Dedifferentiated amniotic fluid mesenchymal stem cell (primary cell): ENCODE results near the gene MNT.

ENCODE experiments used
- DNase-seq: peaks from one replicate; pipeline ENCODE4 v3.0.0-alpha.2; 2016; ENCODE audit errors: extremely low spot score

MNT gene

DNA sequence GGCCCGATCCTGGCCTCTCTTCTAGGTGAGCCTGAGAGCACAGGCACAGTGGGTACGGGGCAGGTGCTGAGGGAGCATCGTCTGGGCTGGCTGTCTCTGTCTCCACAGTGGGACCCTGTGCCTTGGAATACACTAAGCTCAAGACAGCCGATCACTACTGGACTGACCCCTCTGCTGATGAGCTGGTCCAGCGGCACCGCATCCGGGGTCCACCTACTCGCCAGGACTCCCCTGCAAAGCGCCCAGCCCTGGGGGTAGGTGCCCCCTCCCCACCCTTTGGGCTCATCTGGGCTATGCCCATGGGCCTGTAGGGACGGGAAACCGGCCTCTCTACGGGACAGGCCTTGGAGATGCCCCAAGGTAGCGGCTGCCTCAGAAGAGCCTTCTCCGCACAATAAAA, 38.0 kb downstream of the MNT start:
- DNase-seq, result no peak

GRCh38 chr17:2362416-2362815, 38.4 kb downstream of the MNT start:
- no peak for DNase-seq

DNA sequence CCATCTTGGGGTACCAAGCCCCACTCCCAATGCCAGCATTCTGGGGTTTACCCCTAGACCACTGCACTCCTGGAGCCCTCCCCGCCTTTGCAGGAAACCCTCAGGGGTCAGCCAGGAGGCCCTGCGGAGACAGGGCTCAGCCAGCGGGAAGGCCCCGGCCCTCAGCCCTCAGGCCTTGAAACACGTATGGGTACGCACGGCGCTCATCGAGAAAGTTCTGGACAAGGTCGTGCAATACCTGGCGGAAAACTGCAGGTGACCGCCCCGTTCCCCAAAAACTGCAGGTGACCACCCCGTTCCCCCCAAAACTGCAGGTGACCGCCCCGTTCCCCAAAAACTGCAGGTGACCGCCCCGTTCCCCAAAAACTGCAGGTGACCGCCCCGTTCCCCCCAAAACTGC, 38.8 kb downstream of the MNT start:
- DNase-seq, result no peak

DNA sequence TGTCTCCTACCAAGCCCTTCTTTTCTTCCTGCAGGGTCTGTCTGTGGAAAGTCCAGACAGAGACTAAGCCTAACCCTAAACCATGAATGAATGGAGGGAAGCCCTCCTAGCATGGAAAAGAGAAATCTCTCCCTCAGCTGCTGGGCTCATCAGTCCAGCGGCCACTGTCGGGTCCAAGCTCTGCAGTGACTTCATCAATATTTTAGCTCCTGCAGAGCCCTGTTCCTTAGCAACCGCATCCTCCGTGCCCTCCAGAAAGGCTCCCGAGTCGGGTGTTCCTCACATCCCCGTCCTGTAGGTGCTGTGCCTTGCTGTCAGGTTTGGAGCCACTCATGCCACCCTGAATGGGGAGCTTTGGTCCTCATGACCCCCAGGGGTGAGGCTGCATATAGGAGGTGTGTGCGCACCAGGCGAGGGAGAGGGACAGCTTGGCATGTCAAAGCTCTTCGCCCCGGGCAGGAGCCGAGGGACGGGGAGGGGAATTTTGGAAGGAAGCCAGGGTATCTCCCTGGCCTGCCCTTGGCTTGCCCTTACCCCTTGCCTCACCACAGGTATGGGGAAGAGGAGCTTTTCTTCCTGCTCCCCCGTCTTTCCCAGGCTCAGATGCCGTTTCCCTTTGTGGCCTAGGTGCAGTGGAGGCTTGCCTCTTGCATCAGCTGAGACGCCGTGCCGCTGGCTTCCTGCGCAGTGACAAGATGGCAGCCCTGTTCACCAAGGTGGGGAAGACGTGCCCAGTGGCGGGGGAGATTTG, 39.7 kb downstream of the MNT start:
- no peak for DNase-seq

- DNase-seq, result no peak
Measured at GRCh38 chr17:2357931-2358434, 42.9 kb downstream of the MNT start.

- DNase-seq, result no peak
Measured at GRCh38 chr17:2357237-2357636, 43.6 kb downstream of the MNT start.

DNA sequence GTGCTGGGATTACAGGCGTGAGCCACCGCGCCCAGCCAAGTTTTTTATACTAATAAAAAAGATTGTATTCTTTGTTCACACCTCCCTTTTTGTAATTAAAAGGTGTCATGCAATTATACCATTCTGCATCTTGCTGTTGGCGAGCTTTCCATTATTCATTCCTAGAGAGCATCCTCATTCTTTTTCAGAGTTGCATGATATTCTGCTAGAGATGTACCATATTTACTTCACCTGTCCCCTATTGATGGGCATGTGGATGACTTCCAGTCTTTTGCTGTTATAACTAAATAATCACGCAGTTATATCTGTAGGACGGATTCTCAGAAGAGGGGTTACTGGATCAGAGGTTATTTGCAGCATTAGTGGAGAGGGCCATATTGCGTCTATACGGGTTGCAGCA, 46.5 kb downstream of the MNT start:
- DNase-seq, result no peak

GRCh38 chr17:2351269-2351668, 49.6 kb downstream of the MNT start:
- no peak for DNase-seq

- peak; percentile 53 for DNase-seq
Measured at GRCh38 chr17:2347805-2348685, 52.8 kb downstream of the MNT start.

DNA sequence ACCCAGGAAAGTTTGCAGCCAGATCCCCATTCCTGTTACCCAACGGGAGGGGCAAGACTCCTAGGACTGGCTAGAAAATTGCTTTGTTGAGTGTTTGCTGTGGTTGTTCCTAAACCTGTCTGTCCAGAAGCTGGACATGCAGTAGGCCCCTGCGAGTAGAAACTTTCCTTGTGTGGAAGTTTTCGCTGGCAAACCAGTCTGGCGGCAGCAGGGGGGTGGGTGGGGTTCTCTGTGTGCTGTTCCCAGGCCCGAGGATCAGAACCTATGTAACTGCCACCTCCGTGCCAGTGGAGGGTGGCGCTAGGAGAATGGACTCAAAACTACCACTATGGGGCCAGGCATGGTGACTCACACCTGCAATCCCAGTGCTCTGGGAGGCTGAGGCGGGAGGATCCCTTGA, 54.4 kb downstream of the MNT start:
- no peak for DNase-seq

GRCh38 chr17:2344528-2344927, 56.3 kb downstream of the MNT start:
- DNase-seq, result no peak

DNA sequence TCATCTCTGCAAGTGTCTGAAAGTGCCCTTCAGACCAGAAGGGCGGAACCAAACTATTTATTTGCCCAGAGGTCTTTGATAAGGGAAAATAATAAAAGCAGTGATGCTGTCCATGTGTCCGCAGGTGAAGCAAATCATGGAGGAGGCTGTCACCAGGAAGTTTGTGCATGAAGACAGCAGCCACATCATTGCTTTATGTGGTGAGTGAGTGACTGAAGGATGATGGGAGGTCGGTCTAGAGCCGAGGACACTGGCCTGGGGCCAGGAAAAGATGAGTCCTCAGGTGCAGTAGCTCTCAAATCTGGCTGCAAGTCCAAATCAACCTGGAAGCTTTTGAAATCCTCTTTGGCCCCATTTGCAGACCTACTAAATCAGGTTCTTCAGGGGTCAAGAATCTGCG, 57.4 kb downstream of the MNT start:
- no peak for DNase-seq

- DNase-seq, result no peak
Measured at GRCh38 chr17:2338315-2338657, 62.6 kb downstream of the MNT start.

DNA sequence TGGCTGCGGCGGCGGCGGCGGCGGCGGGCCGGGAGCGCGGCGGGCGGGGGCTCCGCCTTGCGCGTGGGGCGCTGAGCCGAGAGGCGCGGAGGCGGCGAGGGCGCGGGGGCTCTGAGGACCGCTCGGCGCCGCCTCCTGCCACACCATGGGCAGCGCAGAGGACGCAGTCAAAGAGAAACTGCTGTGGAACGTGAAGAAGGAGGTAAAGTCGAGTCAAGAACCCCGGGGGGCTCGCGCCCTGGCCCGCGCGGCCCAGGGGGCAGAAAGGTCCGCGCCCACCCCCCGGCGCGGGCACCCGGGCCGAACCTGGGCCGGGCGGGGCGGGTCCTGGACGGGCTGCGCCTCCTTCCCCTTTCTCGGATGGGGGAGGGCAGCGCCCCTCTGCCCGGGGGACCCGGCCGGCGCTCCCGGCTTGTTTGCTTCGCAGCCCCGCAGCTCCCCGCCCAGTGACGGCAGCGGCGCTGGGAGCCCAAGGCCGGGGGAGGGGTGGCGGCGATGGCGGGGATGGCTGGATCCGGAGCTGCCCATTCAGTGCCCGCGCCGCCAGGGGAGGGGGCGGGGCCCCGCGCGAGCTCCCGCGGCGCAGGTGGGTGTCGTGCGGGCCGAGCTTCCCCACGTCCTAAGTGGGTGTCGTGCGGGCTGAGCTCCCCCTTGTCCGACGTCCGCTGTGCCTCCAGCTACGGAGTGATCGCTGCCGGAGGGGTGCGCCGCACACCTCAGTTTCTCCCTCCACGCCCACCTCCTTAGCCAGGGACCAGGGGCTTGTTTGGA, 63.1 kb downstream of the MNT start:
- no peak for DNase-seq

DNA sequence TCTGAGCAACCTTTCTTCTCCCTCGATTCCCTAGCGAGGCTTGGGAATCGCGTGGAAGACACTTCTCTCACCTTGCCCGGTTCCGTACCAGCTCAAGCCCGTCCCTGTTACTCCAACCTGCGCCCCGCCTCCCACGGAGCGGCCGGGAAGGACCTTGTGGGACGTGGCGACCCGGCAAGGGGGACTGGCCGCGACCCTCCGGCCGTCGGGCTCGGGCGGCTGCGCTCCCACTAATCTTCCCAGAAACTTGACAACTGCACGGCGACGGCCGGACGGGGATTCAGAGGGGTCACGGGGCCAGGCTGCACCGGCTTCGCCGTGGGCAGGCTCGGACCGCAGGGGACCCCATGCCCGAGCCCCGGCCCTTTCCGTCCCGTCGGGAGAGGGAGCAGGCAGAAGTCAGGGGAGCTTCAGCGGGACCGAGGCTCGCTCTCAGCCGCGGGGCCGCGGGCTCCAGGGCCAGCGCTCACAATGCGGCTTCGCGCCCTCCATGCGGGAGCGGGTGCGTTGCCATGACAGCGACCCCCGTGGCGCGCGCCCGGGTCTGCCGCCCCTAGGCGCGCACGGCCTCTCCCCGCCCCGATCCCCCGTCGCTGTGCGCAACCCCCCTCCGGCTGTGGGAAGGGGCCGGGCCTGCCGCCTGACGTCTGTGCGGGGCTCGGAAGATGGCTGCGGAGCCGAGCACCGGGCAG, 63.9 kb downstream of the MNT start, which contains the start of gene SGSM2:
Gene SGSM2 (plus strand): TSS at position 650 of the 692 bp plus-strand sequence. CDS start 188 bp downstream, outside the sequence.
- peak; percentile 22 for DNase-seq

GRCh38 chr17:2336215-2336851, 64.5 kb downstream of the MNT start, which contains the start of gene TSR1:
TSR1 (minus strand) TSS chr17:2336457; CDS start chr17:2336427, 30 bp downstream.
- peak; percentile 92 for DNase-seq

DNA sequence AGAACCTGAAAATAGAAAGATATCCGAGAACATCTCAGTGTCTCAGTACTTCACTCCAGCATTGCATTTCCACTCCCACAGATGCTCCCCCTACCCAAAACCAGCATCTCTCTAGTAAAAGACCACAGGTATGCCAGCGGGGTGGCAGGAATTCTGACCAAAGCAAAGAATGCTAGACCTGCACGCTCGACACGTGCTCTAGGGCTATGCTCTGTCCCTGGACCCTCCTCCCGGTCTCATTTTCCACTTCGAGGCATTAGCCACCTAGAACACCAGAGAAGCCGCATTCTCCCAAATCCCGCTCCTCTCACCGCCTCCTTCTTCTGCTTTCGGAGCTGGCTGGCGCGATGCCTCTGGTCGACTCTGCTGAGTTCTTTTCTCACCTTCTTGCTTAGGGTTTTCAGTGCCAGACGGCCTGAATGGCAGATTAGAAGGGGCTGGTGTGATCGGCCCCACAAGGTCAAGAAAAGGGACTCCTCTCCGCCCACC, 65.1 kb downstream of the MNT start:
- no peak for DNase-seq
